WTC11 (cell line): ENCODE measurements around the gene SUSD1. TPM values are rescaled to one million over a fixed set of nuclear protein-coding genes. Genes with fewer than 3 reads are reported as not detected.

Experiments
- ATAC-seq: fragments of 200-7000 bp; cut with Tn5 transposase; 2 replicates; pipeline ENCODE4 v1.10.0; 2021; ENCODE audit warnings: mild to moderate bottlenecking, moderate library complexity
- CTCF ChIA-PET: fragments of 300-600 bp; sonication (Branson Sonifier 250); formaldehyde crosslinking; loops from one replicate; lab custom pipeline; 2021; ENCODE audit warnings: antibody characterized with exemption; lab: Charles Lee
- POLR2A ChIA-PET: fragments of 350-600 bp; sonication (Branson Sonifier 250); formaldehyde crosslinking; loops from one replicate; lab custom pipeline; 2021; ENCODE audit warnings: antibody characterized with exemption; lab: Charles Lee
- DNase-seq: peaks from one replicate; pipeline ENCODE4 v3.0.0; 2021; ENCODE audit warnings: low spot score
- H3K27ac Mint-ChIP-seq: 2 replicates; pipeline ENCODE4 v1.8.0; 2021; ENCODE audit warnings: mixed read lengths
- H3K27me3 Mint-ChIP-seq: 2 replicates; pipeline ENCODE4 v1.8.0; 2021; ENCODE audit warnings: low read depth, mild to moderate bottlenecking, moderate library complexity, mixed read lengths
- H3K36me3 Mint-ChIP-seq: 2 replicates; pipeline ENCODE4 v1.8.0; 2021; ENCODE audit warnings: mixed read lengths
- H3K4me1 Mint-ChIP-seq: 2 replicates; pipeline ENCODE4 v1.8.0; 2022; ENCODE audit warnings: mixed read lengths
- H3K4me3 Mint-ChIP-seq: 2 replicates; pipeline ENCODE4 v1.8.0; 2021; ENCODE audit warnings: mild to moderate bottlenecking, moderate library complexity, mixed read lengths
- H3K9me3 Mint-ChIP-seq: 2 replicates; pipeline ENCODE4 v1.8.0; 2021; ENCODE audit warnings: mixed read lengths
- GABPB1 ChIP-seq: sonication (generic); formaldehyde crosslinking; IDR thresholded peaks from 2 replicates; pipeline ENCODE4 v1.8.1; 2023; ENCODE audit warnings: mild to moderate bottlenecking, missing genetic modification reagents
- GTF2I ChIP-seq: fragments of 250-450 bp; sonication (Bioruptor Pico); conservative IDR thresholded peaks from 2 replicates; pipeline ENCODE4 v1.4.0; 2021; ENCODE audit warnings: mild to moderate bottlenecking
- SMAD4 ChIP-seq: sonication (generic); formaldehyde crosslinking; IDR thresholded peaks from 2 replicates; pipeline ENCODE4 v1.8.0; 2022; ENCODE audit warnings: mild to moderate bottlenecking, missing genetic modification reagents
- SOX15 ChIP-seq: fragments of 250-450 bp; sonication (Bioruptor Pico); IDR thresholded peaks from 2 replicates; pipeline ENCODE4 v1.9.0; 2021; ENCODE audit warnings: mild to moderate bottlenecking
- TCF7 ChIP-seq: sonication (generic); formaldehyde crosslinking; IDR thresholded peaks from 2 replicates; pipeline ENCODE4 v1.8.0; 2022; ENCODE audit warnings: mild to moderate bottlenecking, low read depth, missing genetic modification reagents, moderate library complexity
- TEAD1 ChIP-seq: sonication (generic); formaldehyde crosslinking; IDR thresholded peaks from 2 replicates; pipeline ENCODE4 v1.8.0; 2022; ENCODE audit warnings: mild to moderate bottlenecking, missing genetic modification reagents
- TEAD4 ChIP-seq: sonication (generic); formaldehyde crosslinking; IDR thresholded peaks from 2 replicates; pipeline ENCODE4 v1.8.0; 2022; ENCODE audit warnings: mild to moderate bottlenecking, missing genetic modification reagents
- ZBTB21 ChIP-seq: sonication (generic); formaldehyde crosslinking; IDR thresholded peaks from 2 replicates; pipeline ENCODE4 v1.8.1; 2023; ENCODE audit warnings: mild to moderate bottlenecking, missing genetic modification reagents, borderline replicate concordance
- ZNF121 ChIP-seq: sonication (generic); formaldehyde crosslinking; IDR thresholded peaks from 2 replicates; pipeline ENCODE4 v1.8.0; 2023; ENCODE audit warnings: missing genetic modification reagents
- ZNF396 ChIP-seq: fragments of 250-450 bp; sonication (Bioruptor Pico); IDR thresholded peaks from 2 replicates; pipeline ENCODE4 v1.8.0; 2021; ENCODE audit warnings: mild to moderate bottlenecking, moderate library complexity, borderline replicate concordance
- ZNF425 ChIP-seq: fragments of 250-450 bp; sonication (Bioruptor Pico); conservative IDR thresholded peaks from 2 replicates; pipeline ENCODE4 v1.9.0; 2021; ENCODE audit warnings: mild to moderate bottlenecking
- total RNA-seq: library from RNA; stranded (reverse); gene quantifications from 3 replicates; pipeline ENCODE4 v1.2.3, GENCODE V29; 2021
- TF ChIP-seq, protein P1 (sequence below): sonication (generic); formaldehyde crosslinking; IDR thresholded peaks from 2 replicates; pipeline ENCODE4 v1.8.0; 2022; ENCODE audit warnings: mild to moderate bottlenecking, missing genetic modification reagents
- TF ChIP-seq, protein P2 (sequence below): sonication (generic); formaldehyde crosslinking; IDR thresholded peaks from 2 replicates; pipeline ENCODE4 v1.8.1; 2022; ENCODE audit warnings: missing genetic modification reagents, borderline replicate concordance
- TF ChIP-seq, protein P3 (sequence below): fragments of 250-450 bp; sonication (Bioruptor Pico); IDR thresholded peaks from 2 replicates; pipeline ENCODE4 v1.9.0; 2021; ENCODE audit warnings: mild to moderate bottlenecking
- TF ChIP-seq, protein P4 (sequence below): sonication (generic); formaldehyde crosslinking; IDR thresholded peaks from 2 replicates; pipeline ENCODE4 v1.8.1; 2022; ENCODE audit warnings: mild to moderate bottlenecking, missing genetic modification reagents, moderate library complexity, borderline replicate concordance

SUSD1 gene
- total RNA-seq, 1 experiment from 2014 or later, result 5.1 TPM

DNA sequence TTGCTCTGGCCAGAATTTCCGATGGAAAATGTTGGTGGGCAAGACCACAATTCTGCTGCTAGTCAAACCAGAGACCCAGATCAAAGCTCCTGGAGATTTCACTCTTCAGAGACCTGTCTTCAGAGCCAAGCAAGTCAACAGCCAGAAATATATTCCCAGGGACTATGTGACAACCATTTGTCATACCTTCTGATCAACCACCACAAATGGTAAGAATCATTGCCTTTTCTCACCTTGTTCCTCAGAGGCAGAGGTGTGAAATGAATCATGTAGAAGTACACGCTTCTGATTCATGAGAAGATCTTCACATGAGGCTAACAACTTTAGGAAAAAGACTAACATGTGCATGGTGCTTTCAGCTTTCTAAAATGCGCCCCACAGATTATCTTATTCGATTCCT, 53.5 kb downstream of the SUSD1 start (continued):
- TF ChIP-seq, protein P1, sequence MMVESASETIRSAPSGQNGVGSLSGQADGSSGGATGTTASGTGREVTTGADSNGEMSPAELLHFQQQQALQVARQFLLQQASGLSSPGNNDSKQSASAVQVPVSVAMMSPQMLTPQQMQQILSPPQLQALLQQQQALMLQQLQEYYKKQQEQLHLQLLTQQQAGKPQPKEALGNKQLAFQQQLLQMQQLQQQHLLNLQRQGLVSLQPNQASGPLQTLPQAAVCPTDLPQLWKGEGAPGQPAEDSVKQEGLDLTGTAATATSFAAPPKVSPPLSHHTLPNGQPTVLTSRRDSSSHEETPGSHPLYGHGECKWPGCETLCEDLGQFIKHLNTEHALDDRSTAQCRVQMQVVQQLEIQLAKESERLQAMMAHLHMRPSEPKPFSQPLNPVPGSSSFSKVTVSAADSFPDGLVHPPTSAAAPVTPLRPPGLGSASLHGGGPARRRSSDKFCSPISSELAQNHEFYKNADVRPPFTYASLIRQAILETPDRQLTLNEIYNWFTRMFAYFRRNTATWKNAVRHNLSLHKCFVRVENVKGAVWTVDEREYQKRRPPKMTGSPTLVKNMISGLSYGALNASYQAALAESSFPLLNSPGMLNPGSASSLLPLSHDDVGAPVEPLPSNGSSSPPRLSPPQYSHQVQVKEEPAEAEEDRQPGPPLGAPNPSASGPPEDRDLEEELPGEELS (CRISPR knock-in tag), result no peak
- TF ChIP-seq TCF7 (CRISPR knock-in tag) (no peak), ZBTB21 (CRISPR knock-in tag) (no peak), ZNF396 (CRISPR knock-in tag) (no peak), ZNF425 (CRISPR knock-in tag) (no peak), TEAD1 (CRISPR knock-in tag) (no peak)
- TF ChIP-seq, protein P2, sequence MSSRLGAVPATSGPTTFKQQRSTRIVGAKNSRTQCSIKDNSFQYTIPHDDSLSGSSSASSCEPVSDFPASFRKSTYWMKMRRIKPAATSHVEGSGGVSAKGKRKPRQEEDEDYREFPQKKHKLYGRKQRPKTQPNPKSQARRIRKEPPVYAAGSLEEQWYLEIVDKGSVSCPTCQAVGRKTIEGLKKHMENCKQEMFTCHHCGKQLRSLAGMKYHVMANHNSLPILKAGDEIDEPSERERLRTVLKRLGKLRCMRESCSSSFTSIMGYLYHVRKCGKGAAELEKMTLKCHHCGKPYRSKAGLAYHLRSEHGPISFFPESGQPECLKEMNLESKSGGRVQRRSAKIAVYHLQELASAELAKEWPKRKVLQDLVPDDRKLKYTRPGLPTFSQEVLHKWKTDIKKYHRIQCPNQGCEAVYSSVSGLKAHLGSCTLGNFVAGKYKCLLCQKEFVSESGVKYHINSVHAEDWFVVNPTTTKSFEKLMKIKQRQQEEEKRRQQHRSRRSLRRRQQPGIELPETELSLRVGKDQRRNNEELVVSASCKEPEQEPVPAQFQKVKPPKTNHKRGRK (CRISPR knock-in tag), result no peak

DNA sequence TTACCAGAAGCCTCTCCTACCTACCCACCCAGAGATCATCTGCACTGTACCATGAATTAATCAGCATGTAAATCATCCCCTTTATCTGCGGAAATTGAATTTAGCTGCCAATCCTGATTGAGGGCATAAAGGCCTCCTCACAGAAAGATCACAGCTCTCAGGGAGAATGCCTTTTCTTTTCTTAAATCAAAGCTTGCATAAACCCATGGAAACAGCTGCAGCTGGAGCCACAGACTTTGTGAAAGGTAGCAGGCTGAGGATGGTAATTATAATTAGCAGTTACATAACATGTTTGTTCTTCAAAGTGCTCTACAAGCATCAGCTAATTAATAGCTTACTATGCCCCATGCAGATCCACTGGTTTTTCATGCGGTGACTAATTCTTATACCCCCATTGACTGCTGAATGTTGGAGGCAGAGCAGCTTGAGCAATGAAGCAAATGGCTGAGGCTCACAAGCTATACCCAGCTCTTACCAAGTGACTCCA, 54.6 kb downstream of the SUSD1 start:
- DNase-seq (no peak), ATAC-seq (peak; percentile 41)
- TF ChIP-seq, protein P3, sequence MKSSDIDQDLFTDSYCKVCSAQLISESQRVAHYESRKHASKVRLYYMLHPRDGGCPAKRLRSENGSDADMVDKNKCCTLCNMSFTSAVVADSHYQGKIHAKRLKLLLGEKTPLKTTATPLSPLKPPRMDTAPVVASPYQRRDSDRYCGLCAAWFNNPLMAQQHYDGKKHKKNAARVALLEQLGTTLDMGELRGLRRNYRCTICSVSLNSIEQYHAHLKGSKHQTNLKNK (CRISPR knock-in tag), result no peak
- TF ChIP-seq SMAD4 (no peak), GABPB1 (CRISPR knock-in tag) (no peak), GTF2I (CRISPR knock-in tag) (no peak), ZBTB21 (CRISPR knock-in tag) (no peak), SOX15 (CRISPR knock-in tag) (no peak), TEAD4 (no peak)
- TF ChIP-seq, protein P4, sequence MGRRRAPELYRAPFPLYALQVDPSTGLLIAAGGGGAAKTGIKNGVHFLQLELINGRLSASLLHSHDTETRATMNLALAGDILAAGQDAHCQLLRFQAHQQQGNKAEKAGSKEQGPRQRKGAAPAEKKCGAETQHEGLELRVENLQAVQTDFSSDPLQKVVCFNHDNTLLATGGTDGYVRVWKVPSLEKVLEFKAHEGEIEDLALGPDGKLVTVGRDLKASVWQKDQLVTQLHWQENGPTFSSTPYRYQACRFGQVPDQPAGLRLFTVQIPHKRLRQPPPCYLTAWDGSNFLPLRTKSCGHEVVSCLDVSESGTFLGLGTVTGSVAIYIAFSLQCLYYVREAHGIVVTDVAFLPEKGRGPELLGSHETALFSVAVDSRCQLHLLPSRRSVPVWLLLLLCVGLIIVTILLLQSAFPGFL (CRISPR knock-in tag), result no peak
- TF ChIP-seq, all 79 proteins: peak for 0
- POLR2A ChIA-PET, result no interaction called here
- no peaks in the 10 kb centered on the region for H3K27me3 Mint-ChIP-seq
- H3K27ac Mint-ChIP-seq, result peak overlapping the region; percentile 31; the same call in 1 of the 2 replicates
- peaks cover 22% of the 10 kb centered on the region for H3K4me1 Mint-ChIP-seq
- no peak overlapping the region for H3K4me3 Mint-ChIP-seq
- no peaks in the 10 kb centered on the region for H3K9me3 Mint-ChIP-seq
- H3K36me3 Mint-ChIP-seq, result no peaks in the 10 kb centered on the region
- CTCF ChIA-PET, result interaction anchor here (1.0 to 2.9 kb wide), 3 partner anchors 22 to 213 kb away, joined by 3 to 15 read pairs (median 7); partner anchors contain the start of gene PTBP3

DNA sequence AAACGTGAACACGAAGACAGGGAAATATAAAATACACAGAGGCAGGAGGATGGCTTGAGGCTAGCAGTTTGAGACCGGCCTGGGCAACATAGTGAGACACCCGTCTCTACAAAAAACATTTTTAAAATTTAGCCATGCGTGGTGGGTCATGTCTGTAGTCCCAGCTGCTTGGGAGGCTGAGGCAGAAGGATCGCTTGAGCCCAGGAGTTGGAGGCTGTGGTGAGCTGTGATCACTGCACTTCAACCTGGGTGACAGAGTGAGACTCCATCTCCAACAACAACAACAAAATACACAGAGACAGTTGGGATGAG, 55.1 kb downstream of the SUSD1 start:
- no peaks in the 10 kb centered on the region for H3K9me3 Mint-ChIP-seq
- no peak overlapping the region for H3K4me3 Mint-ChIP-seq
- peaks cover 22% of the 10 kb centered on the region for H3K4me1 Mint-ChIP-seq
- H3K27ac Mint-ChIP-seq, result peak overlapping the region; percentile 31
- DNase-seq (no peak), ATAC-seq (no peak)
- ChIA-PET CTCF (interaction anchor here (1.2 to 2.9 kb wide), 2 partner anchors 22 to 214 kb away, joined by 7 to 15 read pairs; partner anchors contain the start of gene PTBP3), POLR2A (no interaction called here)
- H3K27me3 Mint-ChIP-seq, result no peaks in the 10 kb centered on the region
- H3K36me3 Mint-ChIP-seq, result no peaks in the 10 kb centered on the region
- TF ChIP-seq, protein P2 (CRISPR knock-in tag), result no peak
- TF ChIP-seq ZNF121, result peak; percentile 17; the same call in 1 of the 2 replicates
